ENCODE data around the gene SCNN1A. TPM values are rescaled to one million over a fixed set of nuclear protein-coding genes. Genes with fewer than 3 reads are reported as not detected.

SCNN1A gene
- total RNA-seq, 4 donors from 2014 or later, result 0.83 to 3.3 (median 1.8) TPM

DNA sequence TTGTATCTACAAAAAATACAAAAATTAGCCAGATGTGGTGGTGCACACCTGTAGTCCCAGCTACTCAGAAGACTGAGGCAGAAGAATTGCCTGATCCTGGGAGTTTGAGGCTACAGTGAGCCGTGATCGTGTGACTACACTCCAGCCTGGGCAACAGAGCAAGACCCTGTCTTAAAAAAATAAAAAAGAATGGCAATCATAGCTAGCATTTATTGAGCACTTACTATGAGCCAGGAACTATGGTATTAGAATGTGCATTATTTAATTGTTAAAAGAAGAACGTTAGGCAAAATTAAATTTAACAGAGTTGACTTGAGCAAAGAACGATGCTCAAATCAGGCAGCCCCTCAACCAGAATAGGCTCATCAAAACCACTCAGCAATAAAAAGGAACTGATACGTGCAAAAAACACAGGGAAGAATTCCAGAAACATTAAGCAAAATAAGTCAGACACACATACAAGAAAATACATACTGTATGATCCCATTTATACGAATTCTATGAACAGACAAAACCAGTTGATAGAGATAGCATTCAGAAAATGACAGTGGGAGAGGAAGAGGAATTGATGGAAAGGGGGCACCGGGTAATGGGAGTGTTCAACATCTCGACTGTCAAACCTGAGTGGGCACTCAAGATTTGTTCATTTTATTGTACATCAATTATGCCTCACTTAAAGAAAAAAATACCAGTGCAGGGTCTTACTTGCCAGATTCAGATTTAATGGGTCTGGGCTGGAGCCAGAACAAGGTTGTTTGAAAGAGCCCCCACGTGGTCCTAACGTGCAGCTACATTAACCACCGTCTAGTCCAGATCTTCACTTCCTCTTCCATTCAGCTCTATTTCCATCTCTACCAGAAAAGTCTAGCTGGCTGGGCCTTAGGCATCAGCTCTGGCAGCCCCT lies 8.0 kb downstream of the SCNN1A start:
- Histone ChIP-seq H3K4me1 (peaks cover 15 to 40% (median 29%) of the 10 kb centered on the region in 4 donors), H3K4me3 (no peak overlapping the region), H3K36me3 (no peaks in the 10 kb centered on the region), H3K27me3 (no peaks in the 10 kb centered on the region), H3K27ac (replicated peaks in 1 of 4) (no peak overlapping the region), H3K9me3 (no peaks in the 10 kb centered on the region)
- intact Hi-C loops (cut with DNase I), result loop anchor here (5.0 kb wide), 1 partner anchor 40 kb away; no protein-coding TSS in a partner anchor
- TF ChIP-seq, protein P1, sequence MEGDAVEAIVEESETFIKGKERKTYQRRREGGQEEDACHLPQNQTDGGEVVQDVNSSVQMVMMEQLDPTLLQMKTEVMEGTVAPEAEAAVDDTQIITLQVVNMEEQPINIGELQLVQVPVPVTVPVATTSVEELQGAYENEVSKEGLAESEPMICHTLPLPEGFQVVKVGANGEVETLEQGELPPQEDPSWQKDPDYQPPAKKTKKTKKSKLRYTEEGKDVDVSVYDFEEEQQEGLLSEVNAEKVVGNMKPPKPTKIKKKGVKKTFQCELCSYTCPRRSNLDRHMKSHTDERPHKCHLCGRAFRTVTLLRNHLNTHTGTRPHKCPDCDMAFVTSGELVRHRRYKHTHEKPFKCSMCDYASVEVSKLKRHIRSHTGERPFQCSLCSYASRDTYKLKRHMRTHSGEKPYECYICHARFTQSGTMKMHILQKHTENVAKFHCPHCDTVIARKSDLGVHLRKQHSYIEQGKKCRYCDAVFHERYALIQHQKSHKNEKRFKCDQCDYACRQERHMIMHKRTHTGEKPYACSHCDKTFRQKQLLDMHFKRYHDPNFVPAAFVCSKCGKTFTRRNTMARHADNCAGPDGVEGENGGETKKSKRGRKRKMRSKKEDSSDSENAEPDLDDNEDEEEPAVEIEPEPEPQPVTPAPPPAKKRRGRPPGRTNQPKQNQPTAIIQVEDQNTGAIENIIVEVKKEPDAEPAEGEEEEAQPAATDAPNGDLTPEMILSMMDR (IDR thresholded peaks at IDR 0.05), result peak; percentile 9 to 38 (median 16)
- no peak for TF ChIP-seq POLR2A (IDR thresholded peaks at IDR 0.05; ENCODE audit: low read depth)
- no peak for DNase-seq (ENCODE audit: extremely low spot score)
- WGBS, result 60% methylated on average over 11 of the region's 11 CpGs

DNA sequence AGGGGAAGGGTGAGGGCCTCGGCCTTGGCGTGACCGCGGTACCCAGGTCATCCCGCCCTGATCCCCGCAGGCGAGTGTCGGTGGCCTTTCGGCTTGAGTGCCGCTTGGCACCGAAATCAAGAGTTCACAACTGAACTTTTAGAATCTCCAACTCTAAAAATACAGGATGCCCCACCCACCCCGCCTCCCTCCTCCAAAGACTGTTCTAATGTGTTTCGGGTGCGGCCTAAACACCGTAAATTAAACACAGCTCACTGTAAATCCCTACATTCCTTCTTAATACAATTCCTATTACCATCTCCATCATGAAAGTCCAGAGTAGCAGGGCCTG lies 11.4 kb downstream of the SCNN1A start:
- Histone ChIP-seq H3K36me3 (no peaks in the 10 kb centered on the region), H3K4me3 (peak overlapping the region; percentile 62 to 77 (median 66)), H3K9me3 (no peaks in the 10 kb centered on the region), H3K27ac (replicated peaks in 1 of 4) (peak overlapping the region; percentile 84 to 90 (median 89)), H3K4me1 (peaks cover 18 to 47% (median 42%) of the 10 kb centered on the region in 4 donors), H3K27me3 (no peaks in the 10 kb centered on the region)
- 55% methylated on average over 11 of the region's 15 CpGs for WGBS
- intact Hi-C loops (cut with DNase I), result no loop called here
- no peak for DNase-seq (ENCODE audit: extremely low spot score)
- TF ChIP-seq POLR2AphosphoS5 (IDR thresholded peaks at IDR 0.05) (peak in 1 of 2 donors; percentile 3), EP300 (IDR thresholded peaks at IDR 0.05) (no peak), POLR2A (IDR thresholded peaks at IDR 0.05; ENCODE audit: low read depth) (no peak)
- TF ChIP-seq, protein P1 (IDR thresholded peaks at IDR 0.05), result no peak

DNA sequence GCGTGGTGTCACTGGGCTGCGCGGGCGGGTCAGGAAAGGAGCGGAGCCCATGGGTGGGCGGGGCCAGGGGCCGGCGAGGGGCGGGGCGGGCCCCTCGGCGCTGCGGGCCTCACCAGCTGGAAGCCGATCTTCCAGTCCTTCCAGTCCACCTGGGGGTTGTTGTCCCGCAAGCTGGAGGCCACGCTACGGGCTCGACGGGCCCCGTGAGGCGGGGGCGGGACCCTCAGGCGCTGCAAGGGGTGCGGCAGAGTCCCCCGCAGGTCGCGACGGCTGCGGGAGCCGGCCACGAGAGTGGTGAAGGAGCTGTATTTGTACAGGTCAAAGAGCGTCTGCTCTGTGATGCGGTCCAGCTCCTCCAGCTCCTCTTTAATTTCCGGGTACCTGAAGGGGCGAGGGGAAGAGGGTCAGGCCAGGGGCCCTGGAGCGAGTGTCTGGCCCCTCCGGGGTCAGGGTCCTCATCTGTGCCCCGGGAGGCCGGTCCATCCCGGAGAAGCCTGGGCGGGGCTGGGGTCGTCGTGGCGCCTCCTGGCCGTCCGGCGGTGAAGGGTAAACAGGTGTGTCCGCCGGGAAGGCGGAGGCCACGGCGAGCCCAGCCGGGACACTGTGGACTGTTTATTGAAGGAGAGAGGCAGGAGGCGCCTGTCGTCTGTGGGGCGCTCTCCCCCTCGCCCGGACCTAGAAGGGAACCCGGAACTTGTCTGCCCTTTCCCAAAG lies 11.9 kb downstream of the SCNN1A start:
- WGBS, result 7% methylated on average over 32 of the region's 59 CpGs
- H3K36me3 ChIP-seq, result no peaks in the 10 kb centered on the region
- H3K4me1 ChIP-seq, result peaks cover 18 to 45% (median 41%) of the 10 kb centered on the region in 4 donors
- TF ChIP-seq, protein P1 (IDR thresholded peaks at IDR 0.05), result peak in 1 of 3 experiments; percentile 17
- TF ChIP-seq POLR2AphosphoS5 (IDR thresholded peaks at IDR 0.05), result peak; percentile 71 to 89
- TF ChIP-seq EP300 (IDR thresholded peaks at IDR 0.05), result no peak
- no peak for TF ChIP-seq POLR2A (IDR thresholded peaks at IDR 0.05; ENCODE audit: low read depth)
- intact Hi-C loops (cut with DNase I), result no loop called here
- DNase-seq (ENCODE audit: extremely low spot score), result peak; percentile 94
- peak overlapping the region; percentile 62 to 77 (median 66) for H3K4me3 ChIP-seq
- peak overlapping the region; percentile 84 to 90 (median 89) for H3K27ac ChIP-seq (replicated peaks in 1 of 4)
- no peaks in the 10 kb centered on the region for H3K27me3 ChIP-seq
- H3K9me3 ChIP-seq, result no peaks in the 10 kb centered on the region

DNA sequence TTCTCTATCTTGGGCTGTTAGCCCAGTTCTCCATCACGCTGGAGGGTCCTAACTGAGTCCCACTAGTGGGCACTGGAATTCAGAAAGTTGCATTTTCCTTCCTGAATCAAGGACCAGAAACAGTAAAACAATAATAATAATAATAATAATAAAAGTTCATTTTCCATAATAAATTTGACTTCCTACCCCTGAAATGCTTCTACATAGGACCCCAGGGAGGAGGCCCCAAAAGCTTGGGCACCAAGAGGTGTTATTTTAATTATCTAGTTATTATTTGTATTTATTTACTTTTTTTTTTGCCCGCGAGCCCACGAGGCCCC lies 12.4 kb downstream of the SCNN1A start:
- TF ChIP-seq POLR2A (IDR thresholded peaks at IDR 0.05; ENCODE audit: low read depth), result no peak
- TF ChIP-seq POLR2AphosphoS5 (IDR thresholded peaks at IDR 0.05), result no peak
- TF ChIP-seq, protein P1 (IDR thresholded peaks at IDR 0.05), result no peak
- no peak for TF ChIP-seq EP300 (IDR thresholded peaks at IDR 0.05)
- Histone ChIP-seq H3K36me3 (no peaks in the 10 kb centered on the region), H3K4me1 (peaks cover 18 to 40% (median 39%) of the 10 kb centered on the region in 4 donors), H3K27me3 (no peaks in the 10 kb centered on the region), H3K9me3 (no peaks in the 10 kb centered on the region), H3K27ac (replicated peaks in 1 of 4) (peak overlapping the region; percentile 84 to 90 (median 89)), H3K4me3 (peak overlapping the region; percentile 62 to 77 (median 66))
- intact Hi-C loops (cut with DNase I), result no loop called here
- 12% methylated on average over 4 of the region's 4 CpGs for WGBS
- no peak for DNase-seq (ENCODE audit: extremely low spot score)

Data from esophagus muscularis mucosa (tissue), 4 donors.